Uterus (tissue), 2 donors: ENCODE data around the gene WDR64.

ENCODE experiments used
- POLR2A ChIP-seq, 2 donors: fragments of 450-650 bp; IDR thresholded peaks; one replicate each; pipeline ENCODE4 v1.6.1; 2016; ENCODE audit warnings: antibody characterized with exemption in 2 of 2, mild to moderate bottlenecking in 1 of 2, moderate library complexity in 1 of 2
- TF ChIP-seq, protein P1 (sequence below), 4 experiments: fragments of 200-600 bp in 2 of 4; fragments of 450-650 bp in 2 of 4; sonication (generic) in 2 of 4; IDR thresholded peaks; one replicate each; pipeline ENCODE4 v1.5.1; 2016 to 2019; ENCODE audit warnings: antibody characterized with exemption in 4 of 4, mild to moderate bottlenecking in 2 of 4, moderate library complexity in 1 of 4

DNA sequence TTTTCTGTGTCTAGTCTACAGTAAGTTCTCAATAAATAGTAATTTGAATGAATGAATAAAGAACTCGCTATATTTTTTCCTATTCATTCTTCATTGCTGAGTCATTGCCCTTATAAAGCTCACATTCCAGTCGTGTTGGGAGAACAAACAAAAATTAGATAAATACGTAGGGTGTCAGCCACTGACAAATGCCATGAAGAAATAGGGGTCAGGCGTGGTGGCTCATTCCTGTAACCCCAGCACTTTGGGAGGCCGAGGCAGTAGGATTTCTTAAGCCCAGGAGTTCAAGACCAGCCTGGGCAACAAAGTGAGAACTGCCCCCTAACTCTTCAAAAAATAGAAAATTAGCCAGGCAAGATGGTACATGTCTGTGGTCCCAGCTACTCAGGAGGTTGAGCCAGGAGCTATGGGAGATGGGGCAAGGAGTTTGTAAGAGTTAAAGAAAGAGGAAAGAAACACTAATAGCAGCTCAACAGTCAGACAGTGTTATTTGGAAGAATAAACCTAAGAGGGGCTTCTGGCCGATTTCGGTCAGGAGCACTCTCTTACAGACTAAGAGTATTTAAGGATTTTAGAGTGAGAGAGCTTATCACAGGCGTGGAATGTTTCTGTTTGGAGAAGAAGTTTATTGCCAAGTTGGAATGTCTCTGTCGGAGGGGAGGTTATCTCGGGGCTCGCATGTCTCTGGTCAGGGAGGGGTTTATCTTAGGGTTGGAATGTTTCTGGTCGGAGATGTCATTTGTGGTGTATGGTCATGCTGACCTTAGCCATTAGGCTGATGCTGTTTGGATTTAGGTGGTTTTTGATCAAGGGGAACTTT lies 10.1 kb upstream of the WDR64 start:
- no peak for TF ChIP-seq POLR2A (IDR thresholded peaks at IDR 0.05)
- TF ChIP-seq, protein P1, sequence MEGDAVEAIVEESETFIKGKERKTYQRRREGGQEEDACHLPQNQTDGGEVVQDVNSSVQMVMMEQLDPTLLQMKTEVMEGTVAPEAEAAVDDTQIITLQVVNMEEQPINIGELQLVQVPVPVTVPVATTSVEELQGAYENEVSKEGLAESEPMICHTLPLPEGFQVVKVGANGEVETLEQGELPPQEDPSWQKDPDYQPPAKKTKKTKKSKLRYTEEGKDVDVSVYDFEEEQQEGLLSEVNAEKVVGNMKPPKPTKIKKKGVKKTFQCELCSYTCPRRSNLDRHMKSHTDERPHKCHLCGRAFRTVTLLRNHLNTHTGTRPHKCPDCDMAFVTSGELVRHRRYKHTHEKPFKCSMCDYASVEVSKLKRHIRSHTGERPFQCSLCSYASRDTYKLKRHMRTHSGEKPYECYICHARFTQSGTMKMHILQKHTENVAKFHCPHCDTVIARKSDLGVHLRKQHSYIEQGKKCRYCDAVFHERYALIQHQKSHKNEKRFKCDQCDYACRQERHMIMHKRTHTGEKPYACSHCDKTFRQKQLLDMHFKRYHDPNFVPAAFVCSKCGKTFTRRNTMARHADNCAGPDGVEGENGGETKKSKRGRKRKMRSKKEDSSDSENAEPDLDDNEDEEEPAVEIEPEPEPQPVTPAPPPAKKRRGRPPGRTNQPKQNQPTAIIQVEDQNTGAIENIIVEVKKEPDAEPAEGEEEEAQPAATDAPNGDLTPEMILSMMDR (IDR thresholded peaks at IDR 0.05) = no peak
